Activated effector memory CD4-positive, alpha-beta T cell treated with anti-CD3 and anti-CD28 coated beads, Interleukin-2, amount 50 U/mL, for 16 hours (primary cell): ENCODE results near the gene FARP2.

ENCODE experiments used
- DNase-seq: peaks from one replicate; pipeline ENCODE4 v3.0.0-alpha.2; 2020

FARP2 gene

DNA sequence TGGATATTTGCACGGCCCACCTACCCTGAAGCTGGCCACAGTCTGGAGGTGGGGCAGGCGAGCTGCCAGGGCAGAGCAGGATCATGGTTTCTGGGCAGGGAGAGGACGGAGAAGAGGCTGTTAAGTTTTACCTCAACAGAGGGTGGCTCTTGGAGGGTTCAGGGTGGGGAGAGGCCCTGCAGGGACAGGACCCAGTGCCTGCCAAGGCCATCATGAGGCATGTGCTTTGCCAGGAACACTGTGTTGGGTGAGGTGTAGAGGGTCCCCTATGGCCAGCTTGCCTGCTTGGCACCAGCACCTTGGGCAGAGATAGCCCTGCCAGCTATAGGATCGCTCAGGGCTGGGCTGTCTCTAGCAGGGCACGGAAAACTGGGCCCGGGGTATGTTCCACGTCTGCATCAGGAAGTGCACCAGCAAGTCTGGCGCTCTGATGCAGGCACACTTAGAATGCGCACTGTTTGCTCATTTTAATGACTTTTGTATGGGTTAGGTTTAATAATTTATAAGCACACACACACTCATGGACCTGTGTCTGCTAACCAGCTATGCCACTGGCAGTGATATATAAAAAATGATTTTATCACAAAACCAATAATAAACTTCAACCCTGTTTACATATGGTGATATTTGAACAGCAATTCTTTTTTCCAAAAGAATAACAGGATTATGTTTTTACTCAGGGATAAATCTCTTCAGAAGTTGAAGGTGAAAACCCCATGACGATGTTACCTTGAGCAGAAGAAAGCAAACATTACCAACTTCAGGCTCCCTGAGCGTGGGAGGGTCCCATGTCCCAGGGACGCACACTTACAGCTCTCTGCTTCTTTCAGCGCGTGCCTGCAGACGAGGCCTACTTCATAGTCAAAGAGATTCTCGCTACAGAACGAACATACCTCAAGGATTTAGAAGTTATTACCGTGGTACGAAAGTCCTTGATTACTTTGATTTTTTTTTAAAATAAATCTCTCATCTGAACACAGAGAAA, 105.9 kb downstream of the FARP2 start:
- DNase-seq, result no peak

DNA sequence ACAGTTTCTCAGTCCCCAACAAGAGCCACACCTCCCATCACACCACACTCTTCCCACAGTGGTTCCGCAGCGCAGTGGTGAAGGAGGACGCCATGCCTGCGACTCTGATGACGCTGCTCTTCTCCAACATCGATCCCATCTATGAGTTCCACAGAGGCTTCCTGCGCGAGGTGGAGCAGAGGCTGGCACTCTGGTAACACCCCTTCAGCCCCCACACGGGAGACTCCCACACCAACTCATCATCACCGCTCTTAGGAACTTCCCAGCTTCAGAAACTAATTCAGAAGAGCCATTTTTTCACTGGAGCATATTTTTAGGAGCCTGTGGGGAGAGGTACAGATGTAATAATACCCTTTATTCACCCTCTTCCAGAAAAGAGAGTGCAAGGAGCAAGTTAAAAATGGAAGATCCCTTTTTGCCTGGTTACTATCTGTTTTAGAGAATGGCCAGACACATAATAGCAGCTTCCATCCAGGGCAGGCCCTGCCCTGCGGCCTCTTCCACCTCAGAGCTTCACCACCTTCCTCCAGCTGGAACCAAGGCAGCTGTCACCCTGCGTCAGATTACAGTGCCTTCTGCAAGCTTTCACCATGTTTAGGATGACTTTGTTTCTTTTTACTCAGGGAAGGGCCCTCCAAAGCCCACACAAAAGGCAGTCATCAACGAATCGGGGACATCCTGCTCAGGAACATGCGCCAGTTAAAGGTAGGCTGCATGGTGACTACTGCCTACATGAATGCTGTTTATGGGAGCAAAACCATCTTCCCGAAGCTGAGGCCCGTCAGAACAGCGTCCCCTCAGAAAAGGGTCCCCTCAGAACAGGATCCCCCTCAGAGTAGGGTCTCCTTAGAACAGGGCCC, 107.4 kb downstream of the FARP2 start:
- no peak for DNase-seq

DNA sequence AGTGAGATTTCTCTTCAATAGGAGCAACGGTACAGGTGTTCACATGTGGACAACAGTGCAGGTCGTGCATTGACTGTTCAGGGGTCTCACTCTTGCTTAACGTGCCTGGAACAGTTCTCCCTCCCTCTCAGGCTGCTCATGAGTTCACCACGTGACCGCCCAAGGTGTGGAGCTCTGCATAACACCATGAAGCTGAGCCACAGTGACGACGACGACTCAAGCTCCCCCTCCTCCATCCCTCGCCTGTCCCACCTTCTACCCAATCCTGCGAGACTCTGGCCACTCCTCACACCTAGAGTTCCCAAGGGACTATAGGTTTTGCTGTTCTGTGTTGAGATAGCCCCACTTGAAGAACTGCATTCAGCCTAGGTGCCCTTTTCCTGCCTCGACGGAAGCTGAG, 109.5 kb downstream of the FARP2 start:
- DNase-seq, result no peak

DNA sequence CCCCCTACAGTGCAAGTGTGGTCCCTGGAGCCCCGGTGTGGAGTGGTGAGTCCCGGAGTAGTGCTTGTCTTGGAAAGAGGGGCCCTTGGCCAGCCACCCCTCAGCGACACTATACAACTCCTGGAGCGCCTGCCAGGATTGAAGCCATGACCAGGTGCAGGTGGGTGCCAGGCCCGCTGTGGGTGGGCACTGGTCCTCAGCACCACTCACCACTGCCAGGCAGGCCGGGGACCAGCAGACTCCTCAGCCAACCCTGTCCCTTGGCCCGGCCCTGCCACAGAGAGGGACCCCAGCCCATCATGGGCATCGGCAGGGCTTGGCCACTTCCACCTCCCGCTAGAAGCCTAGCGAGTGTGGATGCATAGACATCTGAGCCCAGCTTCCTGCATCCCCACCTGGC, 110.1 kb downstream of the FARP2 start:
- no peak for DNase-seq

DNA sequence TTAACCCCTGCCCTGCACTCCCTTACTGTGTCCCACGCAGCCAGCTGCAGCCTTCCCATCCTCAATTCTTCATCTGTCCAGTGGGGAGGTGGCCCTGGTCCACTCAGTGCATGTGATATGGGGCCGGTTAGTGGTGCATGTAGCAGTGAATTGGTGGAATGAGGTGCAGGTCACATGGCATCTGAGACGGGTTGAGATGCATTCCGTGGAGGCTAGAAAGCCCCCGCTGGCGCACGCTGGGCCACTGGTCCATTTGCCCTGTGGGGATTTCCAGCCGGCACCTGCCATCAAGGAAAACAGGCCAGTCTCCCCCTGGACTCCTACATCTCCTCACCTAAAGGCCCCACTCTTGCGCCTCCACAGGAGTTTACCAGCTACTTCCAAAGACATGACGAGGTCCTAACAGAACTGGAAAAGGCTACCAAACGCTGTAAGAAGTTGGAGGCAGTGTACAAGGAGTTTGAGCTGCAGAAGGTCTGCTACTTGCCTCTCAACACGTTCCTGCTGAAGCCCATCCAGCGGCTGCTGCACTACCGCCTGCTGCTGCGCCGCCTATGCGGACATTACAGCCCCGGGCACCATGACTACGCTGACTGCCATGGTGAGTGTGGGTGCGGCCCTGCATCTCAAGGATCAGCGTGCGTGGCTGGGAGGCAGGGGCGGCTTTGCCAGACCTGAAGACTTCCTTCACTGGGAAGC, 111.8 kb downstream of the FARP2 start:
- DNase-seq, result no peak

DNA sequence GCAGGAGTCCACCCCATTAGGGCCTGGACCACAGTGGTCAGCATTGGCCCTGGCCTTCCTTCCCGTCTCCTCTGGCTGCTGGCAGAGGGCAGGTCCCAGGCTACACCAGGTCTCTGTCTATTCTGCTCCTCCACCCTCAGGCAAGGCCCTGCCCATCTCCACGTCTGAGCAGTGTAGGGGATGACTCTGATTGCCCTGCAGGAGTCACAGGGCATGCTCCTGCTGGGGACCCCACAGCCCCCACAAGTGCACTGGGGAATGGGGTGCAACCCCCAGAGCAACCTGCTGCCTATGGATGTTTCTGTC, 112.3 kb downstream of the FARP2 start:
- DNase-seq, result no peak

DNA sequence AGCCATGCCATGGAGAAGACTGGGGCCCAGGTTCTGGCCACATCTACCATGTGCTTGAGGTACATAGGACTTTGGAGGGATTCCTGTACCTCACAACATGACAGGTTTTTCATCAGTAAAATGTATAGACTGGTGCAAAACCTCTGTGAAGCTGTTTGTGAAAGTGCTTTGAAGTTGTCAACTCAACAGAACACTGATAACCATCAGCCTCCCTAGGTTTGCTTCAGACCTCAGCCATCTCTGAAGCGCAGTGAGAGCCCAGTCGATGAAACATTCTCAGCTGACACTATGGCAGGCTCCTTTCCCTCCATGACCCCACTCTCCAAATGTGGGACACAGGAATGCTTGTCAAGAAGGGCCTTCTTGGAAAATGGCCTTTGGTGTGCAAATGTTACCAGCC, 113.7 kb downstream of the FARP2 start:
- DNase-seq, result no peak

DNA sequence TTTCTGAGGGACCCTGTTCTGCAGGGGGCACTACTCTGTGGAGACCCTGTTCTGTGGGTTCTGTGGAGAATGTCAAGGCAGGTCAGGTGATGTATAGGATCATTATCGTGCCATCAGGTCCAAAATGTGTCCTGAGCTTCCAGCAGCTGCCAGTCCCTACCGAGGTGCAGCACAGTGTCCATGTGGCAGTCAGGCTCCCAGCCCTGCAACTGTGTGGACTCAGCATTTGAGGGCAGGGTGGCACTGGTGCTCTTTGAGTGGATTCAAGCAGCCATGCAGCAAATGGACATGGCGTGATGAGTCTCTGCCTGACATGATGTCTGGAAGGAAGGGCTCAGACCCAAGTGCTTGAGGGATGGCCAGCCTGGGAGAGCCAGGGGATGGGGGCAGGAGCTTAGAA, 117.3 kb downstream of the FARP2 start:
- DNase-seq, result no peak

DNA sequence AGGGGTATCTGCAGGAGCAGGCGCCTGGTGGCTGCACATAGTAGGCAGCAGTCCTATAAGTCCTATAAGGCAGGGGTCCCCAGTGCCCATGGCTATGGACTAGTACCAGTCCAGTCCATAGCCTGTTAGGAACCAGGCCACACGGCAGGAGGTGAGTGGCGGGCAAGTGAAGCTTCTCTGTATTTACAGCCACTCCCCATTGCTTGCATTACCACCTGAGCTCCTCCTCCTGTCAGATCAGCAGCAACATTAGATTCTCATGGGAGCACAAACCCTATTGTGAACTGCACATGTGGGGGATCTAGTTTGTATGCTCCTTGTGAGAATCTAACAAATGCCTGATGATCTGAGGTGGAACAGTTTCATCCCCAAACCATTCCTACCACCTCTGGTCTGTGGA, 119.2 kb downstream of the FARP2 start:
- no peak for DNase-seq

DNA sequence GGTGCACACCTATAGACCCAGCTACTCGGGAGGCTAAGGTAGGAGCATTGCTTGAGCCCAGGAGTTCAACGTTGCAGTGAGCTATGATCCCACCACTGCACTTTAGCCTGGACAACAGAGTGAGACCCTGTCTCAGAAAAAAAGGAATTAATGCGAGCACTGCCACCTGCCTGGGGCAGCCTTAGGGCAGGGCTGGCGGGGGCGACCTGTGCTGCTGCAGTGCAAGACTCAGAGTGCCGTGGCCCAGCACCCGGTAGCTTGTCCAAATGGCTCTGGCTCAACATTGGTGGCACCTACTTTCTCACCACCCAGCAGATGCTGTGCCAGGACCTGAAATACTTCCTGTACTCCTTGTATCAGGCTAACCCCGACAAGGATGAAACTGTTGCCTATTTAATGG, 122.1 kb downstream of the FARP2 start:
- DNase-seq, result no peak

DNA sequence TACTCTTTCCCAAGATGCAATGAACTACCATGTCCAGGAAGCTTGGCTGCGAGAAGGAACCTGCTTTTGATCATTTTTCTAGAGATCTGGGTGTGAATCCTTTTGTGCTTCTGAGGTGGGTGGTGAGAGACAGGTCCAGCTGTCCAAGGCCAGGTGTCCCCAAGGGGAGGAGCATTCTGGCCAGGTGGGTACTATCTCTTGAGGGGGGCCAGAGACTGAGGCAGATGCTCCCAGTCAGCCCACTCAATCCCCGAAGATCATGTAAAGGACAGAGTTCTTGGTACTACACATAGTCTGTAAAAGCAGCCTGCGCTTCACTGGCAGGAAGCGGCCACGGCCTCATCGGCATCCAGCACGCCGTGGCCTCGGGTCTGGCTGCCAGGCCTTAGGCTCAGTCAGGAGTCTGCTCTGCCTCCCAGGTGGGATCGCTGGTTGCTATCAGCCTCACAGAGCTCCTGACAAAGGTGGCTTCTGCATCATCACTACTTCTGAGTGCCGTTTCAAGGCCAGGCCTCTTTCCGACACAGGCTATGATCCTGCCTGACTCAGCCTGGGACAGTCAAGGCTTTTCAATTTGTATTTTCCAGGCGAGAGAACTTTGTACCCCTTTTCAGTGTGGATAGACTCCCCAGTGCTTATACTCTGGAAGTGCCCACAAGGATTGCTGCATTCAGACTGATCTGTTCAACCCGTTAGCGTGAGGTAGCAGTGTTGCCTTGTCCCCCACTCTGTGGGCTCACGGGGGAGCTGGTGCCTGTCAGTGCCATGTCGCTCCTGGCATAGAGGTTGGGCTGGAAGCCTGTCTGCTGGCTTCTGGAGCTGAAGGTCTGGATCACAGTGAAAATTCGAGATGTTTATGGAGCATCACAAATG, 123.2 kb downstream of the FARP2 start:
- DNase-seq, result no peak

DNA sequence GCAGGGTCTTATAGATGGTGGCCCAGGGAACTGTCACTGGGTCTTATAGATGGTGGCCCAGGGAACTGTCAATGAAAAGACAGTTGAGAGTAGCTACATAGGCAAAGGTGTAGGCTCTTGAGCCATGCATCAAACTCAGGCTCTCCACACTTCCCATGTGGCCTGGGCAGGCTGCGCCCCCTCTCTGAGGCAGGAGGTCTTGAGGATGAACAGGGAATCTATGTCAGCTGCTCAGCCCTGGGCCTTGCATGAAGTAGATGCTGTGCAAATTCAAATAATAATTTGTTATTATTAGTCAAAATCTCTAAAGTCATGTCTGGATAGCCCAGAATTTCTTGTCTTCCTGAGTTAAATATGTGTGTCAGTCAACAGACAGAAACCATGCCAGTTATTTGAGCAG, 125.6 kb downstream of the FARP2 start:
- DNase-seq, result no peak

DNA sequence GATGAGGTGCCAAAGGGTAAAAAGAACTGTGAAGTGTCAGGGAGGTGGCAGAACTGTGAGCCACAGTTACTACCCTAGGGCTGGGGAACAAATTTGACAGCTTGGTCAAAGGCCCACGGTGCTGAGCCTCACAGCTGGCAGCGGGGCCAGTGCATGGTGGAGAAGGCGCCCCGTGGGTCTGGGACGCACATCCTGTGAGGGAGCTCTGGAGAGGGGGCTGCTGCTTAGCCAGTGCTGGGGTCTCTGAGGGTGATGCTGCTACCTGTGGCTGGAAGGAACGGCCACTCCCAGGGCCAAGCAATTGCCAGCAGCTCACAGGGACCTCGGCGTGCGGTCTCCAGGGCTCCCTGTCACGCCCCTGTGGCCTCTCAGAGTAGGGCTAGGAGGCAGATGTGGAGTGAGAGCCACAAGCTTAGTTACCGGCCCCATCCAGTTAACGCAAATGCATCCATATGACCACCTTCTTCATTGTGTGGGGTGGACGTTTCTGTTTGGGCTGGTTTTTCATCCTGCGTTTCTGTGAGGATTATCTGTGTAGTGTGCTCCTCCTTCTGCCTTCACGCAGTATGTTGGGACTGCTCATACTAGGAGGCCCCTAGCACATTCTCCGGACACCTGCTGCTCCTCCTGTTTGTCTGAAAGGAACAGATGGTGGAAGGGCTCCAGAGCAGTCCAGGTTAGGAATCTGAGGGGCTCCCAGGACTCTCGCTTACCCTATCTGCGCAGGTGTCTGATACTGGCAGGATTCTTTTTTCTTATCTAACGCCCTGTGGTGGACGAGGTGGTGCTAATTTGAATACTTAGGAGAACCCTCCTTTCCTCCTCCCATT, 126.3 kb downstream of the FARP2 start:
- DNase-seq, result no peak

DNA sequence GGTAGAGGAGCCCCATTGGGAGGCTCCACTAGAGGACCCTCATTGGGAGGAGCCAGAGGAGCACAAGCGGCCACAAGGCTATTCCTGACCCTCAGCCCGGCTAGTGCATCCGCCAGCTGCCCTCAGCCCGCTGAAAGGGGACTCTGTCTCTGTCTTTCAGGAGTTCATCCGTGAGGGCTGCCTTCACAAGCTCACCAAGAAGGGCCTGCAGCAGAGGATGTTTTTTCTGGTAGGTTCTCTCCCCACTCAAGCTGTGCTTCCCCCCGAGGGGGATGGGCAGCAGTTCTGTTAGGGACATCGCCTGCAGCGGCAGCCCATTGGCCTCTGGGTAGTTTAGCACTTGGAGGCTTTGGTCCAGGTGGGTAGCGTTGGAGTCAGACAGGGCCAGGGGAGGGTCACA, 127.2 kb downstream of the FARP2 start:
- DNase-seq, result no peak

DNA sequence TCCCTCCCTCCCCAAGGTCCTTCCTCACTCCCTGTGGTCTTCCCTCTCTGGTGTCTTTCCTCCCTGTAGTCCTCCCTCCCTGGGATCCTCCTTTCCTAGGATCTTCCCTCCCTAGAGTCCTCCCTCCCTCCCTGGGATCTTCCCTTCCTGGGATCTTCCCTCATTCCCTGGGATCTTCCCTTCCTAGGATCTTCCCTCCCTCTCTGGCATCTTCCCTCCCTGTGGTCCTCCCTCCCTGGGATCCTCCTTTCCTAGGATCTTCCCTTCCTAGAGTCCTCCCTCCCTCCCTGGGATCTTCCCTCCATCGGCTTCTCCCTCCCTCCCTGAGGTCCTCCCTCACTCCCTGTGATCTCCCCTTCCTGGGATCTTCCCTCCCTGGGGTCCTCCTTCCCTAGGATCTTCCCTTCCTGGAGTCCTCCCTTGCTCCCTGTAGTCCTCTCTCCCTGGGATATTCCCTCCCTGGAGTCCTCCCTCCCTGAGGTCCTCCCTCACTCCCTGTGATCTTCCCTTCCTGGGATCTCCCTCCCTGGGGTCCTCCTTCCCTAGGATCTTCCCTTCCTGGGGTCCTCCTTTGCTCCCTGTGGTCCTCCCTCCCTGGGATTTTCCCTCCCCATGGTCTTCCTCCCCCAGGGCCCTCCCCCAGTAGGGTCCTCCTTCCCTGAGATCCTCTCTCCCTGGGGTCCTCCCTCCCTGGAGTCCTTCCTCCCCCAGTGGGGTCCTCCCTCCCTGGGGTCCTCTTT, 129.3 kb downstream of the FARP2 start:
- DNase-seq, result no peak

DNA sequence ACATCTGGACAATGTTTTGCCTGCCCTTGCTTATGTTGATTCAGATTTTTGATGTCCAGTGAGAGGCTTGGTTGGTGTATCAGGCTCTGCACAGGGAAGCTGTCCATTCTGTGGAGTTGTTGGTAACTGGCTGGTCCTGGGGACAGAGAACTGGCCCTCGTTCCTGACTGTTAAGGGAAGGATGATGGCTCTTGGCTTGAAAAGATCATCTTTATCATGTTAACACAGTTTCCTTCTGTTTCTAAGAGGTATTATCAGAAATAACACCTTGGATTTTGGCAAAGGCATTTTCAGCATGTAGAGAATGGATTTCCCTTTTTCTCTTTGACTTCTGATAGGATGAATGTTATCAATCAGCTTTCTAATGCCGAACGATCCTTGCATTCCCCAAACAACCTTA, 133.0 kb downstream of the FARP2 start:
- DNase-seq, result no peak

DNA sequence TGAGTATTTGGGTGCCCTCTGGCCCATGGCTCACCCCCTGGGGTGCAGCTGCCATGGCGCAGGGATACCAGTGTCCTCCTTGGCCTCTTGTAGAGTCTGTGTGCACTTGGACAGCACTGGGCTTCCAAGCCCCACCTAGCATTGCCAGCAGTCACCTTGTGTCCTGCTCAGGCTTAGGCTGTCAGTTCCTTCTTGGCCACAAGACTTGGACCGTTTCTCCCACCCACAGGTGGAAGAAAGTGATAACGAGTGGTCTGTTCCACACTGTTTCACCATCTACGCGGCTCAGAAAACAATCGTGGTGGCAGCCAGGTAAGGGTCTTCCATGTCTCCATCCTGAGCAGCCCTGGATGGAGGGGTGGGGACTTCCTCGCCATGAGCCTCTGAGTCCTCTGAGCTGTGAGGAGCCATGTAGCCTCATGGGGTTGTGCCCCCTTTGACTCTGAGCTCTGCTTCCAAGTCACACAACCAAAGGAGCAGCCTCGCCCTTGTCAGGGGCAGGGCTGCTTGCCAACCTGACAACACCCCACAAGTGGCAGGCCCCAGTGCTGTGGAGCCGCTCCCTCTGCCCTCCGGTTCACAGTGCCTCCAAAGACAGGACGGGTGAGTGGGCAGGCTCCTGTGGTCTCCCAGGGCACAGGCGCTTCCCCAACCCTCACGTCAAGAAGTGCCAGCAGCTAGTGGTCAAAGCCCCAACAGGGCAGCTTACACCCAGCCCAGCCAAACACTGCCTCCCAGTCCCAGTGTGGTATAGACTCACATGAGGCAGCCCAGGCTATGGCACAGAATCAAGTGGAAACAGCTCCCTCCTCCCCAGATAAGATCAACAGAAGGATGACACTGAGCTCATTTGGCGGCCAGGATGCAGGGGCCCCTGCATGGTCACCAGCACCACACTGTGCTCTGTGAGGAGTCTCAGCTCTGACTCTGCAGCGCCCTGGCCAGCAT, 133.9 kb downstream of the FARP2 start:
- DNase-seq, result no peak

DNA sequence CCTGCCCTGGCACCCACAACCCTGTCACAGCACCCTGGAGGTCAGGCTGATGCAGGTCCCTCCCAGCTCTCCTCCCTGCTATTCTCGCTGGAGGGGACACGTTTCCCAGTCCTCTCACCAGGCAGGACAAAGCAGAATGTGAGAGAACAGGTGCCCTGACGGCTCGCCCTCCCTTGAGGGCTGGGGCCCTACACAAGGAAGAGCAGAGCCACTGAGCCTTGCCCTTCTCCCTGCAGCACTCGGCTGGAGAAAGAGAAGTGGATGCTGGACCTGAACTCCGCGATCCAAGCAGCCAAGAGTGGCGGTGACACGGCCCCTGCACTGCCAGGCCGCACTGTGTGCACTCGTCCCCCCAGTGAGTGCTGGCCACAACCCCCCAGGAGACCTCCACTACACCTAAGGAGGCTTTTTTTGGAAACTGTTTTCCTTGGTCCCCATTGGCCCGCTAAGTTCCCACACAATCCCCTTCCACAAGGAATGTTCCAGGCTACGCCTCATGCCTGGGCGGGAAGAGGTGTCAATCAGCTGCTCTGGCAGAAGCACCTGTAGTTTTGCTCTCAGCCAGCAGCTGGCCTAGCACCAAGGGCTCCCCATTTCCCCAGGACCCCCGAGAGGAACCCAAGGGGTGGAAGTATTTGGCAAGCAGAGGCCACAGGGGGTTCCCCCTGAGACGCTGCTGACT, 134.9 kb downstream of the FARP2 start:
- no peak for DNase-seq

DNA sequence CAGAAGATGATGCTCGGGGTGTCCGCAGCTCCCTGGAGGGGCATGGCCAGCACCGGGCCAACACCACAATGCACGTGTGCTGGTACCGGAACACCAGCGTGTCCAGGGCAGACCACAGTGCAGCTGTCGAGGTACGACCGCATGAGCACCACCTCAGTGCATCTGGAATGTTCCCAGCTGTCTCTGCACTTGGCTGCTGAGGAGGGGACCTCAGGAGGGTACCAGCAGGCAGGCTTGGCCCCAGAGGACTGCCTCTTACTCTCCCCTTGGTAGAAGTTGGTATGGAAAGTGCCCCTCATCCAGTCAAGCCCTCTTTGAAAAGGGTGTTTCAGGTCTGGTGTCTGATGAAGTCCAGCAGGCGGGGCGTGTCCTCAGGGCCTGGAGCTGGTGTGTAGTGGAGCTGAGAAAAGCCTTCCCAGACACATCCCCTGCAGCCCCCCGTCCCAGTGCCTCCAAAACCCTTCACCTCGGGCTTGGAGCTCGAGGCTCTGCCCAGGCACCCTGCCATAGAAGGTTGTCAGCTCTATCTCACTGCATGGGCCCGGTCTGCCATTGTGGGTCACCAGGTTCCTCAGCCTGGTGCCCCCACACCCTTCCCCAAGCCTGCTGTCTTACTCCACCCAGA, 135.6 kb downstream of the FARP2 start:
- no peak for DNase-seq
